AG04449 (cell line): ENCODE results near the gene SPAG8.

Experiments used
- CTCF ChIA-PET: fragments of 350-600 bp; formaldehyde crosslinking; extraction: SDS; loops from one replicate; lab custom pipeline; 2021; ENCODE audit warnings: antibody characterized with exemption; lab: Yijun Ruan, JAX
- POLR2A ChIA-PET: fragments of 400-600, 350-600 bp; formaldehyde crosslinking; extraction: SDS; loops from one replicate; lab custom pipeline; 2020; ENCODE audit warnings: antibody characterized with exemption, inconsistent platforms; lab: Yijun Ruan, JAX
- DNase-seq: peaks from one replicate; pipeline ENCODE4 v3.0.0-alpha.2; 2010; ENCODE audit warnings: low read depth, low spot score
- H3K4me3 ChIP-seq: 2 replicates; pipeline ENCODE4 v1.5.1; 2011; ENCODE audit warnings: low read depth, mild to moderate bottlenecking, control low read depth, low read length
- CTCF ChIP-seq: IDR thresholded peaks from one replicate; pipeline ENCODE4 v1.5.1; 2011; ENCODE audit warnings: mild to moderate bottlenecking, moderate library complexity, low read length, control low read depth, inconsistent platforms; ENCODE audit not compliant: insufficient read depth; ENCODE audit errors: missing control alignments

Gene SPAG8

GRCh38 chr9:35841645-35841900, 29.5 kb upstream of the SPAG8 start:
- ChIA-PET CTCF (interaction anchor here (1.0 to 10.0 kb wide), 5 partner anchors 8 to 51 kb away, joined by 3 to 106 read pairs (median 3); partner anchors contain the start of genes FAM221B and TMEM8B), POLR2A (no interaction called here)

GRCh38 chr9:35840881-35841644, 29.0 kb upstream of the SPAG8 start:
- no peak overlapping the region for H3K4me3 ChIP-seq
- DNase-seq: no peak
- ChIA-PET POLR2A (no interaction called here), CTCF (interaction anchor here (1.0 to 10.0 kb wide), 5 partner anchors 8 to 51 kb away, joined by 3 to 106 read pairs (median 3); partner anchors contain the start of genes FAM221B and TMEM8B)
- TF ChIP-seq CTCF: no peak

More at GRCh38 chr9:35841645-35841900, 29.5 kb upstream of the SPAG8 start:
- no peak for DNase-seq
- no peak for TF ChIP-seq CTCF
- H3K4me3 ChIP-seq: no peak overlapping the region

GRCh38 chr9:35839926-35840325, 27.9 kb upstream of the SPAG8 start:
- no peak for DNase-seq
- POLR2A ChIA-PET: no interaction called here
- no peak for TF ChIP-seq CTCF
- H3K4me3 ChIP-seq: no peak overlapping the region
- CTCF ChIA-PET: interaction anchor here (1.3 to 10.0 kb wide), 3 partner anchors 15 to 64 kb away, joined by 4 to 106 read pairs (median 13); partner anchors contain the start of genes FAM221B and TMEM8B

GRCh38 chr9:35836595-35836994, 24.5 kb upstream of the SPAG8 start:
- DNase-seq: no peak
- ChIA-PET POLR2A (no interaction called here), CTCF (interaction anchor here (0.9 to 10.0 kb wide), 5 partner anchors 11 to 109 kb away, joined by 4 to 106 read pairs (median 5); partner anchors contain the start of genes FAM221B and TMEM8B)
- no peak overlapping the region for H3K4me3 ChIP-seq
- no peak for TF ChIP-seq CTCF

- DNase-seq: no peak
- ChIA-PET POLR2A (no interaction called here), CTCF (interaction anchor here (0.7 to 10.0 kb wide), 7 partner anchors 9 to 110 kb away, joined by 3 to 106 read pairs (median 9); partner anchors contain the start of genes FAM221B, HINT2 and TMEM8B)
- H3K4me3 ChIP-seq: no peak overlapping the region
- TF ChIP-seq CTCF: no peak
Observed at GRCh38 chr9:35835766-35836165, 23.7 kb upstream of the SPAG8 start.

GRCh38 chr9:35835216-35835632, 23.2 kb upstream of the SPAG8 start:
- POLR2A ChIA-PET: no interaction called here
- no peak for TF ChIP-seq CTCF
- DNase-seq: no peak
- CTCF ChIA-PET: interaction anchor here (0.7 to 10.0 kb wide), 6 partner anchors 10 to 68 kb away, joined by 3 to 106 read pairs (median 9); partner anchors contain the start of genes FAM221B, HINT2 and TMEM8B
- no peak overlapping the region for H3K4me3 ChIP-seq
